Hepatocyte (in vitro differentiated cells): ENCODE measurements around the gene VBP1. TPM values are rescaled to one million over a fixed set of nuclear protein-coding genes. Genes with fewer than 3 reads are reported as not detected.
"Not testable (repeated sequence)": the region's sequence is repeated elsewhere in the genome, so short reads cannot be mapped to it uniquely, and the experiment has no call there.

Source experiments
- DNase-seq: peaks from one replicate; pipeline ENCODE4 v3.0.0-alpha.2; 2016; ENCODE audit warnings: low spot score
- H2AFZ ChIP-seq: fragments of 200-600 bp; sonication (generic); 2 replicates; pipeline ENCODE4 v1.6.0; 2016; ENCODE audit warnings: antibody characterized with exemption, mild to moderate bottlenecking
- H3K27ac ChIP-seq: fragments of 200-600 bp; sonication (generic); 2 replicates; pipeline ENCODE4 v1.5.1; 2016; ENCODE audit warnings: mild to moderate bottlenecking
- H3K27me3 ChIP-seq: fragments of 200-600 bp; sonication (generic); 2 replicates; pipeline ENCODE4 v1.6.1; 2016
- H3K36me3 ChIP-seq: fragments of 200-600 bp; sonication (generic); replicated peaks from 2 replicates; pipeline ENCODE4 v1.5.1; 2016; ENCODE audit warnings: low read depth; ENCODE audit not compliant: insufficient read depth
- H3K4me1 ChIP-seq: fragments of 200-600 bp; sonication (generic); 2 replicates; pipeline ENCODE4 v1.5.1; 2016; ENCODE audit warnings: mild to moderate bottlenecking, moderate library complexity; ENCODE audit not compliant: insufficient read depth
- H3K4me2 ChIP-seq: fragments of 200-600 bp; sonication (generic); 2 replicates; pipeline ENCODE4 v1.6.0; 2016
- H3K4me3 ChIP-seq: fragments of 200-600 bp; sonication (generic); 2 replicates; pipeline ENCODE4 v1.5.1; 2016; ENCODE audit warnings: mild to moderate bottlenecking
- H3K79me2 ChIP-seq: fragments of 200-600 bp; sonication (generic); 2 replicates; pipeline ENCODE4 v1.6.0; 2017; ENCODE audit warnings: mild to moderate bottlenecking
- H3K9me2 ChIP-seq: fragments of 200-600 bp; sonication (generic); replicated peaks from 2 replicates; pipeline ENCODE4 v1.6.0; 2017; ENCODE audit warnings: mild to moderate bottlenecking; ENCODE audit not compliant: insufficient read depth
- H3K9me3 ChIP-seq: fragments of 200-600 bp; sonication (generic); 2 replicates; pipeline ENCODE4 v1.5.1; 2016; ENCODE audit warnings: low read depth, mild to moderate bottlenecking
- H4K20me1 ChIP-seq: fragments of 200-600 bp; sonication (generic); 2 replicates; pipeline ENCODE4 v1.6.0; 2016; ENCODE audit warnings: mild to moderate bottlenecking; ENCODE audit not compliant: insufficient read depth, poor library complexity, severe bottlenecking
- CTCF ChIP-seq: fragments of 200-600 bp; sonication (generic); IDR thresholded peaks from 2 replicates; pipeline ENCODE4 v1.5.1; 2016; ENCODE audit warnings: antibody characterized with exemption, mild to moderate bottlenecking; ENCODE audit not compliant: poor library complexity
- EZH2 ChIP-seq: fragments of 200-600 bp; sonication (generic); IDR thresholded peaks from 2 replicates; pipeline ENCODE4 v1.6.1; 2016; ENCODE audit warnings: antibody characterized with exemption, mild to moderate bottlenecking, borderline replicate concordance
- EZH2phosphoT487 ChIP-seq: fragments of 200-600 bp; sonication (generic); IDR thresholded peaks from one replicate; pipeline ENCODE4 v1.6.1; 2018; ENCODE audit warnings: antibody characterized with exemption, mild to moderate bottlenecking, low read depth, moderate library complexity; ENCODE audit not compliant: unreplicated experiment, severe bottlenecking
- WGBS: methylation state at CpG from one replicate; pipeline ENCODE4 v1.1.6; 2016; ENCODE audit warnings: low lambda C conversion rate; ENCODE audit errors: missing lambda C conversion rate; 5-methylcytosine and 5-hydroxymethylcytosine counted together
- polyA plus RNA-seq: library from polyadenylated mRNA; unstranded; fragments of >200 nt; fragmentation: Nextera tagmentation; extraction: Ambion mirVana; gene quantifications from 2 replicates; pipeline ENCODE4 v1.2.1, GENCODE V29; 2016
- total RNA-seq: library from RNA; depleted of rRNA; stranded (reverse); fragments of >200 nt; gene quantifications from 2 replicates; pipeline ENCODE4 v1.2.3, GENCODE V29; 2014

The VBP1 gene
- total and polyA plus RNA-seq, 2 experiments from 2014 or later, result 44.7 to 62.8 TPM

DNA sequence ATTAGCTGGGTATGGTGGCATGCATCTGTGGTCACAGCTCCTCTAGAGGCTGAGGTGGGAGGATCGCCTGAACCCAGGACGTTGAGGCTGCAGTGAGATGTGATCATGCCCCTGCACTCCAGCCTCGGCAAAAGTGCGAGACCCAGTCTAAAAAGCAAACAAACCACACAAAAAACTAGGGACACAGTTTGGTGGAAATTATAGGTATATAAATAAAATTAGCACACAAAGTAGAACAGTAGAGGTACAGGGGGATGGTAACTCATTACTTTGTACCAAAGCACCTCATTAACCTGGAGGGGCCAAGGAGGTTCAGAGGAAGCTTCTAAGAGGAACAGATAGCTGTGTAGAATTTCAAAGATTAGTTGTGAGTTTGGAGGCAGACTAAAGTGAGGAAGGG, 5.1 kb downstream of the VBP1 start:
- 89% methylated on average over 4 of the region's 4 CpGs for WGBS
- no peak overlapping the region for H3K27ac ChIP-seq
- no peaks in the 10 kb centered on the region for H4K20me1 ChIP-seq
- no peak for DNase-seq
- no peak overlapping the region for H3K4me2 ChIP-seq
- H2AFZ ChIP-seq, result no peak overlapping the region
- no peaks in the 10 kb centered on the region for H3K9me2 ChIP-seq
- H3K9me3 ChIP-seq, result no peaks in the 10 kb centered on the region
- peaks cover 38% of the 10 kb centered on the region for H3K79me2 ChIP-seq
- no peaks in the 10 kb centered on the region for H3K4me1 ChIP-seq
- no peaks in the 10 kb centered on the region for H3K36me3 ChIP-seq
- TF ChIP-seq EZH2phosphoT487, result no peak
- TF ChIP-seq EZH2, result no peak
- no peak for TF ChIP-seq CTCF
- H3K27me3 ChIP-seq, result no peaks in the 10 kb centered on the region
- no peak overlapping the region for H3K4me3 ChIP-seq

DNA sequence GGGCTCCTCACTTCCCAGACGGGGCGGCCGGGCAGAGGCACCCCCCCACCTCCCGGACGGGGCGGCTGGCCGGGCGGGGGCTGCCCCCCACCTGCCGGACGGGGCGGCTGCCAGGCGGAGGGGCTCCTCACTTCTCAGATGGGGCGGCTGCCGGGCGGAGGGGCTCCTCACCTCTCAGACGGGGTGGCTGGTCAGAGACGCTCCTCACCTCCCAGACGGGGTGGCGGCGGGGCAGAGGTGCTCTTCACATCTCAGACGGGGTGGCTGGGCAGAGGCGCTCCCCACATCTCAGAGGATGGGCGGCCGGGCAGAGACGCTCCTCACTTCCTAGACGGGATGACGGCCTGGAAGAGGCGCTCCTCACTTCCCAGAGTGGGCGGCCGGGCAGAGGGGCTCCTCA, 7.5 kb downstream of the VBP1 start:
- not testable (repeated sequence) for H2AFZ ChIP-seq, H3K36me3 ChIP-seq, H4K20me1 ChIP-seq, DNase-seq, H3K4me3 ChIP-seq, H3K9me2 ChIP-seq, H3K27me3 ChIP-seq, H3K4me1 ChIP-seq, H3K4me2 ChIP-seq, H3K9me3 ChIP-seq, H3K27ac ChIP-seq
- H3K79me2 ChIP-seq, result peaks cover 21% of the 10 kb centered on the region
- WGBS, result 100% methylated on average over 7 of the region's 30 CpGs

DNA sequence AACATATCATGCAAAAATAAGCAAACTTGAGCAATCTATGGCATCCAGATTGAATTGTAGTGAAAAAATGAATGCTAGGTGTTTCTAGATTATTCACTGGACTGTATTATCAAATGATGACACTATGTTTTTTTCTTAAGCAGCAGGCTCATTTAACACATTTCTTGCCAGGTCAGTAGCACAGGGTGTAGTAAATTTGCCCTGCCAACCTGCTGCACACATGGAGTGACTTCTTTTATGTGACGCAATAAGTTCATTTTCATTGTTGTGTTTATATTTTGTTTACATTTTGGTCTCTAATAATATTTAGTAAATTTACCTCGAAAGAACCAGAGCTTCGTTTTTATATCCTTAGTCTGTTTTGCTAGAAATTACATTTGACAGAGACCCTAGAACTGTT, 9.5 kb downstream of the VBP1 start:
- Histone ChIP-seq H3K9me2 (no peaks in the 10 kb centered on the region), H3K9me3 (no peaks in the 10 kb centered on the region), H3K27me3 (no peaks in the 10 kb centered on the region), H3K4me3 (no peak overlapping the region), H2AFZ (no peak overlapping the region), H3K36me3 (no peaks in the 10 kb centered on the region), H4K20me1 (no peaks in the 10 kb centered on the region), H3K4me1 (no peaks in the 10 kb centered on the region), H3K4me2 (no peak overlapping the region), H3K79me2 (peaks cover 2% of the 10 kb centered on the region), H3K27ac (no peak overlapping the region)
- TF ChIP-seq EZH2phosphoT487, result no peak
- no peak for TF ChIP-seq EZH2
- no peak for TF ChIP-seq CTCF
- WGBS, result 82% methylated on average over 3 of the region's 3 CpGs
- no peak for DNase-seq

- Histone ChIP-seq H3K4me3 (no peak overlapping the region), H3K36me3 (no peaks in the 10 kb centered on the region), H3K9me2 (no peaks in the 10 kb centered on the region), H2AFZ (no peak overlapping the region), H3K27me3 (no peaks in the 10 kb centered on the region), H4K20me1 (no peaks in the 10 kb centered on the region), H3K79me2 (no peaks in the 10 kb centered on the region), H3K4me2 (no peak overlapping the region), H3K9me3 (no peaks in the 10 kb centered on the region), H3K4me1 (no peaks in the 10 kb centered on the region), H3K27ac (no peak overlapping the region)
- no peak for DNase-seq
- TF ChIP-seq EZH2 (no peak), EZH2phosphoT487 (no peak), CTCF (no peak)
Measured at GRCh38 chrX:155231163-155231562, 14.9 kb downstream of the VBP1 start.
